Left renal cortex interstitium (tissue), 4 donors: ENCODE results near the gene TESK2. TPM values are rescaled to one million over a fixed set of nuclear protein-coding genes. Genes with fewer than 3 reads are reported as not detected.
"Not testable (repeated sequence)": the region's sequence is repeated elsewhere in the genome, so short reads cannot be mapped to it uniquely, and the experiment has no call there.

ENCODE experiments used
- DNase-seq, 4 donors: peaks; one replicate each; pipeline ENCODE4 v3.0.0-alpha.2; 2013; ENCODE audit warnings: low read depth in 4 of 4, low spot score in 2 of 4, missing footprints in 1 of 4
- polyA plus RNA-seq, 4 donors: library from polyadenylated mRNA; unstranded; fragments of 120-200 nt; gene quantifications; one replicate each; pipeline ENCODE4 v1.2.1, GENCODE V29; 2013; ENCODE audit not compliant: insufficient read length in 4 of 4

The TESK2 gene
- polyA plus RNA-seq, 4 donors = 6.6 to 7.7 (median 6.9) TPM

GRCh38 chr1:45421935-45422334 lies 69.0 kb downstream of the TESK2 start:
- DNase-seq = no peak

DNA sequence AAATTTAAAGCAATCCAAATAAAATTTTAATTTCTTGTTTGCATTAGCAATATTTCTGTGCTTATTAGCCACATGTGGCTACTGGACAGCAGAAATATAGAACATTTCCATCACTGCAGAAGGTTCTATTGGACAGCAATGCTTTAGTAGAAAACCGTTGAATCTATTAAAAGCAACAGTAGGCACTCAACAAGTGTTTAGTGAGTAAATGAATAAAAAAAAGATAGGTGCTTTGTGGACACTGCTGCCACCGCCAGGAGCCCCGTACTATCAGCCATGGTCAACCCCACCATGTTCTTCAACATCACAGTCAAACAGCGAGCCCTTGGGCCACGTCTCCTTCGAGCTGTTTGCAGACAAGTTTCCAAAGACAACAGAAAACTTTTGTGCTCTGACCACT lies 76.2 kb downstream of the TESK2 start:
- DNase-seq = no peak

GRCh38 chr1:45412899-45413298 lies 78.1 kb downstream of the TESK2 start:
- no peak for DNase-seq

DNA sequence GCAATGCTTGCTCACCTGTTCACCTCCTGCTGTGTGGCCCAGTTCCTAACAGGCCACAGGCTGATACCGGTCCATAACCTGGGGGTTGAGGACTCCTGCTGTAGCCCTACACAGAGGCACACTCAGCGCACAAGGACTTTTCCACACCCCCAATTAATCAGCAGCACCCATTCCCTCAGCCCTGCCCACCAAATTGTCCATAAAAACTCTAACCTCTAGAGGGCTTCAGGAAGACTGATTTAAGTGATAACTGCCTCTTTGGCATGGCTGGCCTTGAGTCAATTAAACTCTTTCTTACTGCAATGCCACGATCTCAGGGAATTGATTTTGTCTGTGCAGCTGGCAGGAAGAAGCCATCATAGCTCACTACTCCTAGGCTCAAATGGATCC lies 79.5 kb downstream of the TESK2 start:
- no peak for DNase-seq

DNA sequence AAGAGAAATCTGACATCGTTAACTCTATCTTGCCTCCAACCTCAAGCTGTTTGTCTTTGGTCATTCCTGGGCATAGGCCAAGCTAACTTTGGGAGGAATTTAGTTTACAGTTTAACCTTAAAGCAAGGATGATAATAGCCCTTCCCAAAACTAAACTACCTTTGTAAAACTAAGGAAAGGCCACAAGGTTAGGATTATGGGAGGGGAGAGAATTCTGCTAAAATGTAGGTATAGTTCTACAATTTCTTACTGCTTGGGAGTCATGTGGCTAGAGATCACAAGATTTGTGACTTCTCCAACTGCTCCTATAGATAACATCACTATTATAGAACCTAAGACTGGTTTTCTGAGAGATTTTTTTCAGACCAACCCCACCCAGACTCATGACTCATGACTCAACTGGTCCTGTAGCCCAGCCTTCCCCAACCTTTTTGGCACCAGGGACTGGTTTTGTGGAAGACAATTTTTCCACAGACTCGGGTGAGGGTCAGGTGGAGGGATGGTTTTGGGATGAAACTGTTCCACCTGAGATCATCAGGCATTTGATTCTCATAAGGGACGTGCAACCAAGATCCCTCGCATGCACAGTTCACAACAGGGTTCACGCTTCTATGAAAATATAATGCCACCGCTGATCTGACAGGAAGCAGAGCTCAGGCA lies 80.0 kb downstream of the TESK2 start:
- DNase-seq = no peak

- no peak for DNase-seq
Observed at GRCh38 chr1:45409276-45409675, 81.7 kb downstream of the TESK2 start.

DNA sequence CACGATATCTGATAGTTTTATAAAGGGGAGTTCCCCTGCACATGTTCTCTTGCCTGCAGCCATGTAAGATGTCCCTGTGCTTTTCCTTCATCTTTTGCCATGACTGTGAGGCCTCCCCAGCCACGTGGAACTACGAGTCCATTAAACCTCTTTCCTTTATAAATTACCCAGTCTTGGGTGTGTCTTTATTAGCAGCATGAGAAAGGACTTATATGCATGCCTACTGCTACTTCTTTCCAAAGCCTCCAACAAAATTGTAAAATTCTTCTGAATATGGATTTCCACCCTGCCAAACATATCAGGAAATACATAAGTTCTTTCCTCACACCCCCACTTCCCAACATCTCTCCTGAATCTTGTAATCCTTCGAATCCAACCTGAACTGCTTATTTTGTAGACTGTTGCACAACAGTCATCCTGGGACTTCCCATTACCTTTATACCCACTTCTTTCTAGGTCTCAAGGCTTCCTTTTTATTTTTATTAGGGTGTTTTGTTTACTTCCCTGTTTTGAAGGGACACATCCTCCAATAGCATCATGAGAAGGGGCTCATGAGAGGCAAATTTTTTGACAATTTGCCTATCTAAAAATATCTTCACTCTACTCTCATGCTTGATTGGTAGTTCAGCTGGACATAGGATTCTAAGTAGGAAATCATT lies 83.2 kb downstream of the TESK2 start:
- DNase-seq = no peak

- no peak for DNase-seq
Observed at GRCh38 chr1:45405636-45406035, 85.3 kb downstream of the TESK2 start.

- no peak for DNase-seq
Observed at GRCh38 chr1:45403718-45404117, 87.2 kb downstream of the TESK2 start.

GRCh38 chr1:45403298-45403697 lies 87.7 kb downstream of the TESK2 start:
- DNase-seq = no peak

- no peak for DNase-seq
Observed at GRCh38 chr1:45401524-45401923, 89.4 kb downstream of the TESK2 start.

DNA sequence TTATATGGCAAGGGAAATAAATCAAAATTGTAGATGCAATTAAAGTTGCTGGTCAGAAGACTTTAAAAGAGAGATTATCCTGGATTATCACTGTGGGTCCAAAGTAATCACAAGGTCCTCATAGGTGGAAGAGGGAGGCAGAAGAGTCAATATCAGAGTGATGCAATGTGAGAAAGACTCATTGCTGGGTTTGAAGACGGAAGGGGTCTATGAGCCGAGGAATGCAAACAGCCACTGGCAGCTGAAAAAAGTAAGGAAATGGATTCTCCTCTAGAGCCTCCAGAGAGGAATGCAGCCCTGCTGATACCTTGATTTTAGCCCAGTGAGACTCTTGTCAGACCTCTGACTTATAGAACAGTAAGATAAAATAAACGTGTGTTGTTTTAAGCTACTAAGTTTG lies 90.9 kb downstream of the TESK2 start:
- no peak for DNase-seq

- DNase-seq = no peak
Observed at GRCh38 chr1:45397285-45397684, 93.7 kb downstream of the TESK2 start.

DNA sequence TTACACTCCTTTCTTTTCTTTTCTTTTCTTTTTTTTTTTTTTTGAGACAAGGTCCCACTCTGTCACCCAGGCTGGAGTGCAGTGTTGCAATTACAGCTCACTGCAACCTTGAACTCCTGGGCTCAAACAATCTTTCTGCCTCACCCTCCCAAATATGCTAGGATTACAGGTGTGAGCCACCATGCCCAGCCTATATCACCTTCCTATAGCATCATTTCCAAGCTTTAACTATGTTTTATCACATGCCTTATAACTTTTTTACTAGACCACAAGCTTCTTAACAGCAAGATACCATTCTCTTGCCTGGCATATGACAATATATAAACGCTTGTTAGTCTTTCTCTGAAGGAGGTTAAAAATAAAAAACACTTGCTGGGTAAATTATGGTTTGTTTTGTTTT lies 95.4 kb downstream of the TESK2 start:
- DNase-seq = no peak

GRCh38 chr1:45395051-45395450 lies 95.9 kb downstream of the TESK2 start:
- no peak for DNase-seq

GRCh38 chr1:45394342-45394741 lies 96.6 kb downstream of the TESK2 start:
- DNase-seq = no peak

GRCh38 chr1:45393718-45394302 lies 97.2 kb downstream of the TESK2 start:
- DNase-seq = no peak

- DNase-seq = no peak
Observed at GRCh38 chr1:45386219-45386618, 104.7 kb downstream of the TESK2 start.

GRCh38 chr1:45385302-45385701 lies 105.7 kb downstream of the TESK2 start:
- DNase-seq = no peak

DNA sequence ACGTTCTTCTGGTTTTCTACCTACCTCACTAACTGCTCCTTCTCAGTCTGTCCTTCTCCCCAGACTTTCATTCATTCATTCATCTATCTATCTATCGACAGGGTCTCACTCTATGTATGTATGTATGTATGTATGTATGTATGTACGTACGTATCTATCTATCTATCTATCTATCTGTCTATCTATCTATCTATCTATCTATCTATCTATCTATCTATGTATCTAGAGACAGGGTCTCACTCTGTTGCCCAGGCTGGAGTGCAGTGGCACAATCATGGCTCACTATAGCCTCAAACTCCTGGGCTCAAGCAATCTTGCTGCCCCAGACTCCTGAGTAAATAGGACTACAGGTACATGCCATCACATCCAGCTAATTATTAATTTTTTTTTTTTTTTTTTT lies 106.8 kb downstream of the TESK2 start:
- DNase-seq = not testable (repeated sequence)

DNA sequence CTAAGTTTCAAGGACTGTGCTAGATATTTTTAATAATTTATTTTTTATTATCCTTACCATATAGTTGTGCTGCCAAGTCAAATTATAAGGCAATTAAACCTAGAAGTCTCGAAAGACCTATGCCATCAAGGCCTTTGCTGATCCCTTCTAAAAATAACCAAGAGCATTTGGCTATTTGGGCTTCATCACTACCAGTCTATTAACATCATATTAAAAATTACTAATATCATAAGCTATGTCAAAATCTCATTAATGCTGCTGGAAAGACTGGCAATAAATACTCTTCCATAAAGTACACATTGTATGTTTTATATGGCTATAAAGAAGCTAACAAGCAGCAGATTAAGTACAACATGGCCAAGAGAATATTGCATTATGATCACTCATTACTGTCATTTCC lies 107.8 kb downstream of the TESK2 start:
- DNase-seq = no peak

GRCh38 chr1:45381243-45381642 lies 109.7 kb downstream of the TESK2 start:
- DNase-seq = no peak
